Mesothelial cell of epicardium (in vitro differentiated cells): ENCODE measurements around the gene GORASP2. TPM values are rescaled to one million over a fixed set of nuclear protein-coding genes. Genes with fewer than 3 reads are reported as not detected.

ENCODE experiments used
- DNase-seq, 2 experiments: peaks; one replicate each; pipeline ENCODE4 v3.0.0; 2021; ENCODE audit warnings: low spot score in 2 of 2; ENCODE audit not compliant: unreplicated experiment in 2 of 2
- H3K27ac Mint-ChIP-seq: 2 replicates; pipeline ENCODE4 v1.8.0; 2021; ENCODE audit warnings: mixed read lengths
- H3K27me3 Mint-ChIP-seq: 2 replicates; pipeline ENCODE4 v1.8.0; 2021; ENCODE audit warnings: low read depth, mixed read lengths
- H3K36me3 Mint-ChIP-seq: 2 replicates; pipeline ENCODE4 v1.8.0; 2021; ENCODE audit warnings: mixed read lengths
- H3K4me1 Mint-ChIP-seq: 2 replicates; pipeline ENCODE4 v1.8.0; 2021; ENCODE audit warnings: mixed read lengths
- H3K4me3 Mint-ChIP-seq: 2 replicates; pipeline ENCODE4 v1.8.0; 2021; ENCODE audit warnings: mild to moderate bottlenecking, moderate library complexity, mixed read lengths
- H3K9me3 Mint-ChIP-seq: 2 replicates; pipeline ENCODE4 v1.8.0; 2021; ENCODE audit warnings: mixed read lengths
- CTCF ChIP-seq: fragments of 200-600 bp; sonication (generic); IDR thresholded peaks from one replicate; pipeline ENCODE4 v1.5.0; 2021; ENCODE audit warnings: antibody characterized with exemption; ENCODE audit not compliant: unreplicated experiment
- total RNA-seq: library from RNA; stranded (reverse); gene quantifications from 3 replicates; pipeline ENCODE4 v1.2.1, GENCODE V29; 2021

The GORASP2 gene
- total RNA-seq, 1 donor from 2014 or later: 91.1 TPM

DNA sequence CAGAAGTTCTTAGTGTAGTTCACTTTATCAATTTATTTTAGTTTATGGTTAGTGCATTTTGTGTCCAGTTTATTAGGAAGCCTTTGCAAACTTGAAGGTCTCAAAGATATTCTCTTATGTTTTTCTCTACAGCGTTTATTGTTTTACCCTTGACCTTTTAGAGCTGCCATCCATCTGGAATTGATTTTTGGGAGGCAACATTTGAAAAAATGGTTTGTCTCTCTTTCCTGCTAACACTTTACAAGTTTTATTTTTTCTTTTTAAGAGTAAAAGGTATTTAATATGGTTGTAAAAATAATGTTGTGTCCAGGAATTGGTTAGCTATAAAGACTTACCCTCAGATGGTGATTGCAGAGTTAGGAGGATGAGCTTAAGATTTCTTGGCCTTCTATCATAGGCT lies 14.0 kb downstream of the GORASP2 start:
- H3K27me3 Mint-ChIP-seq: no peaks in the 10 kb centered on the region
- peaks cover 6% of the 10 kb centered on the region for H3K4me1 Mint-ChIP-seq
- peaks cover 11% of the 10 kb centered on the region for H3K36me3 Mint-ChIP-seq
- no peak overlapping the region for H3K4me3 Mint-ChIP-seq
- no peaks in the 10 kb centered on the region for H3K9me3 Mint-ChIP-seq
- no peak for TF ChIP-seq CTCF
- no peak for DNase-seq
- peak overlapping the region; percentile 35 for H3K27ac Mint-ChIP-seq

DNA sequence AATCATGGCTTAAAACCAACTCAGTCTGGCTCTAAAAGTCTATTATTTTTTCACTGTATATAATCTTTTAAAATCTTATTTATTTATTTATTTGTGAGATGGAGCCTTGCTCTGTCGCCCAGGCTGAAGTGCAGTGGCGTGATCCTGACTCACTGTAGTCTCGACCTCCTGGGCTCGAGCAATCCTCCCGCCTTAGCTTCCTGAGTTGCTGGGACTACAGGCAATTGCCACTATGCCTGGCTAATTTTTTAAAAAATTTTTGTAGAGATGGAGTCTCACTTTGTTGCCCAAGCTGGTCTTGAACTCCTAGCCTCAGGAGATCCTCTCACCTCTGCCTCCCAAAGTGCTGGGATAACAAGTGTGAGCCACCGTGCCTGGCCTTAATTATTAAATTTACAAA lies 14.5 kb downstream of the GORASP2 start:
- no peaks in the 10 kb centered on the region for H3K27me3 Mint-ChIP-seq
- peaks cover 11% of the 10 kb centered on the region for H3K36me3 Mint-ChIP-seq
- no peak overlapping the region for H3K27ac Mint-ChIP-seq
- H3K4me1 Mint-ChIP-seq: peaks cover 6% of the 10 kb centered on the region
- no peaks in the 10 kb centered on the region for H3K9me3 Mint-ChIP-seq
- no peak overlapping the region for H3K4me3 Mint-ChIP-seq
- no peak for DNase-seq
- TF ChIP-seq CTCF: no peak

DNA sequence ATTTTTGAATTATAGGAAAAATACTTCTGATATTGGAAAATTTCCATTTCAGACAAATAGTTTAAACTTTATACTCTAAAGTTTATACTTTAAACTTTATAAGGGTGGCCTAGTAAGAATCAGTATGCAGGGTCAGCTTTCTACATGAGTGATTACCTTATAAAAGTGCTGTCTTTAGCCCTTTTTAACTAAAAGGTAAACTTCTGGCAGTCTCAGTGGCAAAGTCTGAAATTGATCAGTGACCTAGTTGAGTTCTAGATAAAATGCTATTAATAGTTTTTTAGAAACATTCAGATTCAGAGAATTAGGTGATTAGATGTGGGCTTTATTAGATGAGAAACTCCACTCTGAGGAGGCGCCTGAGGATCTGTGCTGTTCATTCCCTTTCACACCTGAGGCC lies 15.5 kb downstream of the GORASP2 start:
- Mint-ChIP-seq H3K9me3 (no peaks in the 10 kb centered on the region), H3K27me3 (no peaks in the 10 kb centered on the region), H3K4me3 (no peak overlapping the region), H3K4me1 (peaks cover 6% of the 10 kb centered on the region), H3K36me3 (peaks cover 13% of the 10 kb centered on the region), H3K27ac (no peak overlapping the region)
- no peak for TF ChIP-seq CTCF
- DNase-seq: no peak

- no peak for TF ChIP-seq CTCF
- DNase-seq: no peak
- Mint-ChIP-seq H3K9me3 (no peaks in the 10 kb centered on the region), H3K36me3 (peaks cover 38% of the 10 kb centered on the region), H3K27ac (no peak overlapping the region), H3K27me3 (no peaks in the 10 kb centered on the region), H3K4me1 (no peaks in the 10 kb centered on the region), H3K4me3 (no peak overlapping the region)
These were observed 20.4 kb downstream of the GORASP2 start for GRCh38 chr2:170949415-170949814.

DNA sequence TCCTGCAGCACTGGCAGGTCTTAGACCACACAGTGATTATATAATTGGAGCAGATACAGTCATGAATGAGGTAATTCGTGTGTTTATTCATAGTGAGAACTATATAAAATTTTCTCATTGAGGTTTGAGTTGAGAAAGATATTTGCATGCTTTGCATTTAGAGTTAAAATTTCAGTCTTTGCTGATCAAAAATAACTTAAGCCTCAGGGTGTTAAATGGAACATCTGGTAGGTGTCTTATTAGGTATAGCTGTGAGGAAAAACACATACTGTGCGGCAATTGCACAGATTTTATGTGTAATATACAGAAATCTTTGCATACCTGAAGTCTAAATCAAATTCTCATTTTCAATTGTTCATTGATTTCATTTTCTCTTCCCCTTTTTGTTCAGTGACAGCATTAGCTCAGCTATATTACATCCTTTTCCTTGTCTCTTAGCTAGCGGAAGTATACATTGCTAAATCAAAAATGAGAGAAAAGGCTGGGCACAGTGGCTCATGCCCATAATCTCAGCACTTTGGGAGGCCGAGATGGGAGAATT lies 21.2 kb downstream of the GORASP2 start:
- Mint-ChIP-seq H3K27ac (no peak overlapping the region), H3K9me3 (no peaks in the 10 kb centered on the region), H3K4me1 (no peaks in the 10 kb centered on the region), H3K36me3 (peaks cover 45% of the 10 kb centered on the region), H3K4me3 (no peak overlapping the region), H3K27me3 (no peaks in the 10 kb centered on the region)
- no peak for TF ChIP-seq CTCF
- no peak for DNase-seq

DNA sequence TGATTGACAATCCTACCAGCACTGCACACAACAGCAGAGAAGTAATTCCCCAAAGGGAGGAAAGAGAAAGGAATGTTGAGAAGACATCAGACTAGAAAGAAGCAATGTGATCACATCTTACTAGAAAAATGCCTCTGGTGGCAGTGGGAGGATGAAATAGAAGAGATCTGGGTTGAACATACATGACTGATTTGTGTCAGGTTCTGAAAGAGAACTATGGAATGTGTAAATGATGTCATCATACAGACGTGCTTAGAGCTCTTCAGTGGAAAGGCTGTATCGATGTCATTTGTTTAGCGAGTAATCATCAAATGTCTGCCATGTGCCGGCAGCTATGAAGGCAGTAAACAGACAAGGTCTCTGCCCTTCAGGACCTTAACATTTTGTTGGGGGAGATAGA lies 24.9 kb downstream of the GORASP2 start:
- Mint-ChIP-seq H3K9me3 (no peaks in the 10 kb centered on the region), H3K4me3 (no peak overlapping the region), H3K27ac (no peak overlapping the region), H3K27me3 (no peaks in the 10 kb centered on the region), H3K36me3 (peaks cover 55% of the 10 kb centered on the region), H3K4me1 (no peaks in the 10 kb centered on the region)
- no peak for TF ChIP-seq CTCF
- DNase-seq: no peak
